GM12878 (cell line): ENCODE data around the gene ELL. TPM values are rescaled to one million over a fixed set of nuclear protein-coding genes. Genes with fewer than 3 reads are reported as not detected.

Experiments used
- ATAC-seq: fragments of 200-7000 bp; cut with Tn5 transposase; 3 replicates; pipeline ENCODE4 v1.9.1; 2020; ENCODE audit warnings: mild to moderate bottlenecking, moderate library complexity
- BruUV-seq: library from RNA; stranded (reverse); fragments of 400-500 nt; replicated peaks from 2 replicates; lab custom pipeline; 2021; lab: Mats Ljungman, UMichigan
- CTCF ChIA-PET: fragments of 300-600 bp; sonication (Branson Sonifier 250); formaldehyde crosslinking; extraction: SDS; loops from one replicate; lab custom pipeline; 2021; ENCODE audit warnings: inconsistent platforms; lab: Yijun Ruan, JAX
- POLR2A ChIA-PET: fragments of 350-600 bp; formaldehyde crosslinking; extraction: SDS; loops from one replicate; lab custom pipeline; 2021; ENCODE audit warnings: inconsistent platforms; lab: Charles Lee
- RAD21 ChIA-PET: fragments of 300-600 bp; sonication (Branson Sonifier 250); formaldehyde crosslinking; loops from one replicate; lab custom pipeline; 2023; ENCODE audit warnings: antibody characterized with exemption; ENCODE audit not compliant: unreplicated experiment; lab: Charles Lee
- SMC1A ChIA-PET: fragments of 300-600 bp; sonication (Branson Sonifier 250); formaldehyde crosslinking; loops from one replicate; lab custom pipeline; 2023; ENCODE audit not compliant: unreplicated experiment, uncharacterized antibody; lab: Charles Lee
- DNase-seq: peaks from one replicate; pipeline ENCODE4 v3.0.0-alpha.2; 2011; ENCODE audit warnings: low read depth, low spot score
- FAIRE-seq: peaks from 3 replicates; lab custom pipeline; 2011; peaks lifted over from hg19 to GRCh38; lab: Jason Lieb, UNC
- H2AFZ ChIP-seq: 2 replicates; pipeline ENCODE4 v1.6.0; 2011; ENCODE audit warnings: low read depth, low read length, control low read depth; ENCODE audit not compliant: control insufficient read depth
- H3K27ac ChIP-seq: 2 replicates; pipeline ENCODE4 v1.5.1; 2011; ENCODE audit warnings: control low read depth; ENCODE audit not compliant: control insufficient read depth, insufficient read depth
- H3K27me3 ChIP-seq, 2 experiments: replicated peaks in 1 of 2; 2 replicates each; pipeline versions ENCODE4 v1.6.0 to v1.6.1; 2011; ENCODE audit warnings: low read length in 1 of 2; ENCODE audit not compliant: control insufficient read depth in 2 of 2, insufficient read depth in 2 of 2
- H3K36me3 ChIP-seq, 2 experiments: 2 replicates each; pipeline ENCODE4 v1.5.1; 2011; ENCODE audit warnings: low read length in 1 of 2; ENCODE audit not compliant: control insufficient read depth in 2 of 2, insufficient read depth in 2 of 2
- H3K4me1 ChIP-seq: 2 replicates; pipeline ENCODE4 v1.6.1; 2011; ENCODE audit warnings: mild to moderate bottlenecking, low read length, moderate library complexity, mixed read lengths; ENCODE audit not compliant: control insufficient read depth, insufficient read depth
- H3K4me2 ChIP-seq: 2 replicates; pipeline ENCODE4 v1.6.0; 2011; ENCODE audit warnings: control low read depth; ENCODE audit not compliant: control insufficient read depth, insufficient read depth
- H3K4me3 ChIP-seq: fragments of 200-600 bp; sonication (generic); 2 replicates; pipeline ENCODE4 v1.5.1; 2016
- H3K79me2 ChIP-seq: 2 replicates; pipeline ENCODE4 v1.6.0; 2011; ENCODE audit warnings: low read length; ENCODE audit not compliant: control insufficient read depth, insufficient read depth
- H3K9ac ChIP-seq: 2 replicates; pipeline ENCODE4 v1.8.0; 2011; ENCODE audit warnings: low read length, control low read depth, mixed read lengths; ENCODE audit not compliant: control insufficient read depth, insufficient read depth
- H3K9me3 ChIP-seq: replicated peaks from 3 replicates; pipeline ENCODE4 v1.5.1; 2011; ENCODE audit warnings: mild to moderate bottlenecking, low read length; ENCODE audit not compliant: control insufficient read depth, insufficient read depth
- H4K20me1 ChIP-seq: 2 replicates; pipeline ENCODE4 v1.6.0; 2011; ENCODE audit not compliant: control insufficient read depth, insufficient read depth
- BHLHE40 ChIP-seq, 2 experiments: fragments of 450-650 bp in 1 of 2; IDR thresholded peaks; 2 replicates each; pipeline ENCODE4 v1.6.1; 2011 to 2017; ENCODE audit warnings: low read depth in 2 of 2, borderline replicate concordance in 1 of 2, improper control_type of control experiment in 1 of 2, low read length in 1 of 2, mild to moderate bottlenecking in 1 of 2
- EZH2 ChIP-seq: IDR thresholded peaks from 2 replicates; pipeline ENCODE4 v1.6.1; 2012; ENCODE audit warnings: low read depth, mild to moderate bottlenecking, control low read depth, inconsistent platforms, low read length, borderline replicate concordance; ENCODE audit not compliant: control insufficient read depth
- HSF1 ChIP-seq: fragments of 150-350 bp; IDR thresholded peaks from 2 replicates; pipeline ENCODE4 v1.6.1; 2014; ENCODE audit warnings: mild to moderate bottlenecking, low read depth, low read length
- KDM1A ChIP-seq: fragments of 200-600 bp; sonication (generic); IDR thresholded peaks from 2 replicates; pipeline ENCODE4 v1.6.1; 2016; ENCODE audit warnings: borderline replicate concordance
- MXI1 ChIP-seq: fragments of 150-350 bp; IDR thresholded peaks from 2 replicates; pipeline ENCODE4 v1.6.1; 2011; ENCODE audit warnings: low read depth, mild to moderate bottlenecking, inconsistent platforms, low read length, improper control_type of control experiment
- NFYA ChIP-seq: IDR thresholded peaks from 2 replicates; pipeline ENCODE4 v1.6.1; 2011; ENCODE audit warnings: low read depth, mild to moderate bottlenecking, low read length, improper control_type of control experiment, borderline replicate concordance
- PML ChIP-seq: IDR thresholded peaks from 2 replicates; pipeline ENCODE4 v1.6.1; 2012; ENCODE audit warnings: low read length, inconsistent platforms
- TAF1 ChIP-seq: IDR thresholded peaks from 2 replicates; pipeline ENCODE4 v1.6.1; 2011; ENCODE audit warnings: mild to moderate bottlenecking, low read depth, low read length, borderline replicate concordance
- TBL1XR1 ChIP-seq: IDR thresholded peaks from 2 replicates; pipeline ENCODE4 v1.6.1; 2012; ENCODE audit warnings: low read depth, low read length, improper control_type of control experiment
- ZNF207 ChIP-seq: fragments of 450-650 bp; IDR thresholded peaks from 2 replicates; pipeline ENCODE4 v1.6.1; 2014; ENCODE audit warnings: antibody characterized with exemption, mild to moderate bottlenecking, borderline replicate concordance
- WGBS: methylation state at CpG from one replicate; pipeline ENCODE4 v1.1.6; 2016; ENCODE audit warnings: low lambda C conversion rate; ENCODE audit not compliant: insufficient replicate concordance, insufficient coverage; ENCODE audit errors: missing lambda C conversion rate; 5-methylcytosine and 5-hydroxymethylcytosine counted together
- in situ Hi-C: fragments of 300-500 bp; cut with MboI; formaldehyde crosslinking; loops from 9 replicates; pipeline ENCODE4 v1.14.3; 2018; ENCODE audit warnings: mixed read lengths
- intact Hi-C: fragments of 100-400 bp; cut with micrococcal nuclease; formaldehyde crosslinking; loops from one replicate; pipeline ENCODE4 v1.14.2; 2022; ENCODE audit not compliant: unreplicated experiment
- polyA plus RNA-seq, 11 experiments: library from polyadenylated mRNA; depleted of rRNA in 4 of 11; unstranded in 6 of 11; stranded (reverse) in 5 of 11; fragments of >200 nt; fragmentation: Nextera tagmentation in 4 of 11; fragmentation: Illumina TruSeq in 1 of 11; extraction: Ambion mirVana in 4 of 11; extraction: Trizol in 1 of 11; gene quantifications; 1 replicate in 1 of 11; 2 replicates in 10 of 11; pipeline versions ENCODE4 v1.2.1 to v1.2.3, GENCODE V29; 2011 to 2016; ENCODE audit warnings: inconsistent platforms in 2 of 11, missing spikeins in 2 of 11, low read depth in 1 of 11
- total RNA-seq, 4 experiments: library from RNA; depleted of rRNA in 3 of 4; stranded (reverse); fragments of >200 nt in 3 of 4; fragmentation: Illumina TruSeq in 1 of 4; extraction: Trizol in 1 of 4; gene quantifications; 2 replicates each; pipeline versions ENCODE4 v1.2.1 to v1.2.3, GENCODE V29; 2013 to 2021
- TF ChIP-seq, protein P1 (sequence below): fragments of 450-650 bp; IDR thresholded peaks from 2 replicates; pipeline ENCODE4 v1.6.1; 2018; ENCODE audit warnings: mild to moderate bottlenecking, low read depth, moderate library complexity; ENCODE audit not compliant: partially characterized antibody
- TF ChIP-seq, protein P2 (sequence below): fragments of 450-650 bp; formaldehyde crosslinking; IDR thresholded peaks from 2 replicates; pipeline ENCODE4 v1.4.0; 2022; ENCODE audit warnings: mild to moderate bottlenecking, moderate library complexity

ELL gene
- total and polyA plus RNA-seq, 10 of the 15 experiments (the other 5 are each of a cell fraction or from before 2014, with no cell fraction given): 0.91 to 25.0 (median 9.1) TPM

DNA sequence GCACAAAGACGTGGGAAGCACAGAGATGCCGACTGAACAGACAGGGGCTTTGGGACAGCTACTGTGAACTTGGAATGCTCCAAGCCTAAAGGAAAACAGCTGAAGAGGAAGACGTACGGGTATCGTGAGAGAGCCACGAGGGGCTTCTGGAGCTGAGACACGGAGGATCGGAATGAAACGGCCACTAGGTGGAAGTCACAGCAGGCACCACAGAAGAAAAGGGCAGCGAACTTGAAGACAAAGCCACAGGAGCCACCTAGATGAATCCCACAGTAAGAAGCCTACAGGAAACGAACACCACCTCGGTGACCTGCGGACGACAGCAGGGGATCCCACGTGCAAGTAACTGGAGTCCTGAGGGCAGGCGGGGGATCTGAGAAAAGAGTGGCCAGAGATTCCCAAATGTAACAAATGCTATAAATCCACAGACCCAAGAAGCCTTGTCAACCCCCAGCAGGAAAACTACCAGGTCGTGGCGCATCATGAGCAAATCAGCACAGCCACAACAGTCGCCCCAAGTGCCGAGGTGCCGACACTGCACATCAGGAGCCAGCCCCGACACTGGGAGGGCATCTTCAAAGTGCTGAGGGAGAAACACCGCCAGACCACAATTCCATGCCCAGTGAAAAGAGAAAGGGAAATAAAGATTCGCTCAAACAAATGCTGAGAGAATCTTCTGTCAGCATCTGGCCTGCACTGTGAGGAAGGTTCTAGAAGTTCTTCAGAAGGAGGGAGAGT is 44.7 kb downstream of the ELL start:
- ChIA-PET SMC1A (interaction anchor here (1.1 kb wide), 1 partner anchor 43 kb away, joined by 3 read pairs; no protein-coding TSS in a partner anchor), CTCF (interaction anchor here (0.6 to 1.6 kb wide), 3 partner anchors 15 to 386 kb away, joined by 3 read pairs; no protein-coding TSS in a partner anchor), POLR2A (interaction anchor here (1.7 kb wide), 1 partner anchor 43 kb away, joined by 8 read pairs; no protein-coding TSS in a partner anchor), RAD21 (no interaction called here)
- Histone ChIP-seq H3K27ac (no peak overlapping the region), H3K9ac (no peak overlapping the region), H3K4me3 (no peak overlapping the region), H3K27me3 (no peaks in the 10 kb centered on the region), H3K79me2 (peaks cover 60% of the 10 kb centered on the region), H2AFZ (no peak overlapping the region), H3K9me3 (no peaks in the 10 kb centered on the region), H3K4me1 (peaks cover 33% of the 10 kb centered on the region), H3K4me2 (no peak overlapping the region), H3K36me3 (peaks cover 2 to 12% of the 10 kb centered on the region in 2 experiments; a peak in 3 of 4 replicates), H4K20me1 (peaks cover 5% of the 10 kb centered on the region)
- in situ Hi-C loops (no loop called here), intact Hi-C loops (loop anchor here (5.0 kb wide), 1 partner anchor 110 kb away; the partner anchor contains the start of gene REX1BD)
- DNase-seq (no peak), ATAC-seq (no peak), FAIRE-seq (no peak)
- no TSS peak for BruUV-seq
- TF ChIP-seq, protein P1, sequence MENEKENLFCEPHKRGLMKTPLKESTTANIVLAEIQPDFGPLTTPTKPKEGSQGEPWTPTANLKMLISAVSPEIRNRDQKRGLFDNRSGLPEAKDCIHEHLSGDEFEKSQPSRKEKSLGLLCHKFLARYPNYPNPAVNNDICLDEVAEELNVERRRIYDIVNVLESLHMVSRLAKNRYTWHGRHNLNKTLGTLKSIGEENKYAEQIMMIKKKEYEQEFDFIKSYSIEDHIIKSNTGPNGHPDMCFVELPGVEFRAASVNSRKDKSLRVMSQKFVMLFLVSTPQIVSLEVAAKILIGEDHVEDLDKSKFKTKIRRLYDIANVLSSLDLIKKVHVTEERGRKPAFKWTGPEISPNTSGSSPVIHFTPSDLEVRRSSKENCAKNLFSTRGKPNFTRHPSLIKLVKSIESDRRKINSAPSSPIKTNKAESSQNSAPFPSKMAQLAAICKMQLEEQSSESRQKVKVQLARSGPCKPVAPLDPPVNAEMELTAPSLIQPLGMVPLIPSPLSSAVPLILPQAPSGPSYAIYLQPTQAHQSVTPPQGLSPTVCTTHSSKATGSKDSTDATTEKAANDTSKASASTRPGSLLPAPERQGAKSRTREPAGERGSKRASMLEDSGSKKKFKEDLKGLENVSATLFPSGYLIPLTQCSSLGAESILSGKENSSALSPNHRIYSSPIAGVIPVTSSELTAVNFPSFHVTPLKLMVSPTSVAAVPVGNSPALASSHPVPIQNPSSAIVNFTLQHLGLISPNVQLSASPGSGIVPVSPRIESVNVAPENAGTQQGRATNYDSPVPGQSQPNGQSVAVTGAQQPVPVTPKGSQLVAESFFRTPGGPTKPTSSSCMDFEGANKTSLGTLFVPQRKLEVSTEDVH: no peak
- TF ChIP-seq TAF1 (no peak), NFYA (no peak), PML (no peak), HSF1 (no peak), MXI1 (no peak), ZNF207 (no peak), TBL1XR1 (no peak), EZH2 (no peak), BHLHE40 (IDR thresholded peaks at IDR 0.05; ENCODE audit: borderline replicate concordance in 1 of 2, low read depth in 2 of 2, low read length in 1 of 2) (no peak), KDM1A (no peak)
- TF ChIP-seq, protein P2, sequence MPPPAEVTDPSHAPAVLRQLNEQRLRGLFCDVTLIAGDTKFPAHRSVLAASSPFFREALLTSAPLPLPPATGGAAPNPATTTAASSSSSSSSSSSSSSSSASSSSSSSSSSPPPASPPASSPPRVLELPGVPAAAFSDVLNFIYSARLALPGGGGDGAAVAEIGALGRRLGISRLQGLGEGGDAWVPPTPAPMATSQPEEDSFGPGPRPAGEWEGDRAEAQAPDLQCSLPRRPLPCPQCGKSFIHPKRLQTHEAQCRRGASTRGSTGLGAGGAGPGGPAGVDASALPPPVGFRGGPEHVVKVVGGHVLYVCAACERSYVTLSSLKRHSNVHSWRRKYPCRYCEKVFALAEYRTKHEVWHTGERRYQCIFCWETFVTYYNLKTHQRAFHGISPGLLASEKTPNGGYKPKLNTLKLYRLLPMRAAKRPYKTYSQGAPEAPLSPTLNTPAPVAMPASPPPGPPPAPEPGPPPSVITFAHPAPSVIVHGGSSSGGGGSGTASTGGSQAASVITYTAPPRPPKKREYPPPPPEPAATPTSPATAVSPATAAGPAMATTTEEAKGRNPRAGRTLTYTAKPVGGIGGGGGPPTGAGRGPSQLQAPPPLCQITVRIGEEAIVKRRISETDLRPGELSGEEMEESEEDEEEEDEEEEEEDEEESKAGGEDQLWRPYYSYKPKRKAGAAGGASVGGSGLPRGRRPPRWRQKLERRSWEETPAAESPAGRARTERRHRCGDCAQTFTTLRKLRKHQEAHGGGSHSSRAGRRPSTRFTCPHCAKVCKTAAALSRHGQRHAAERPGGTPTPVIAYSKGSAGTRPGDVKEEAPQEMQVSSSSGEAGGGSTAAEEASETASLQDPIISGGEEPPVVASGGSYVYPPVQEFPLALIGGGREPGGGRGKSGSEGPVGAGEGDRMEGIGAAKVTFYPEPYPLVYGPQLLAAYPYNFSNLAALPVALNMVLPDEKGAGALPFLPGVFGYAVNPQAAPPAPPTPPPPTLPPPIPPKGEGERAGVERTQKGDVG (CRISPR knock-in tag): no peak
- 95% methylated on average over 24 of the region's 24 CpGs for WGBS
